Measurements from ENCODE around the gene BRF1.
"Not testable (repeated sequence)": the region's sequence is repeated elsewhere in the genome, so short reads cannot be mapped to it uniquely, and the experiment has no call there.

Gene BRF1

DNA sequence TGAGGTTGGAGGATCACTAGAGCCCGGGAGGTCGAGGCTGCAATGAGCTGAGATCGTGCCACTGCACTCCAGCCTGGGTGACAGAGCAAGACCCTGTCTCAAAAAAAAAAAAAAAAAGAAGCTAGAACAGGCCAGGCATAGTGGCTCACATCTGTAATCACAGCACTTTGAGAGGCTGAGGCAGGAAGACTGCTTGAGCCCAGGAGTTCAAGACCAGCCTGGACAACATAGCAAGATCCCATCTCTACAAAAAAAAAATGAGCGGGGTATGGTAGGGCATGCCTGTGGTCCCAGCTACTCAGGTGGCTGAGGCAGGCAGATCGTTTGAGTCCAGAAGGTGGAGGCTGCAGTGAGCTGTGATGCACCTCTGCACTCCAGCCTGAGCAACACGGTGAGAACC is 11.9 kb downstream of the BRF1 start:
- DNase-seq (ENCODE audit: low read depth) = not testable (repeated sequence)

DNA sequence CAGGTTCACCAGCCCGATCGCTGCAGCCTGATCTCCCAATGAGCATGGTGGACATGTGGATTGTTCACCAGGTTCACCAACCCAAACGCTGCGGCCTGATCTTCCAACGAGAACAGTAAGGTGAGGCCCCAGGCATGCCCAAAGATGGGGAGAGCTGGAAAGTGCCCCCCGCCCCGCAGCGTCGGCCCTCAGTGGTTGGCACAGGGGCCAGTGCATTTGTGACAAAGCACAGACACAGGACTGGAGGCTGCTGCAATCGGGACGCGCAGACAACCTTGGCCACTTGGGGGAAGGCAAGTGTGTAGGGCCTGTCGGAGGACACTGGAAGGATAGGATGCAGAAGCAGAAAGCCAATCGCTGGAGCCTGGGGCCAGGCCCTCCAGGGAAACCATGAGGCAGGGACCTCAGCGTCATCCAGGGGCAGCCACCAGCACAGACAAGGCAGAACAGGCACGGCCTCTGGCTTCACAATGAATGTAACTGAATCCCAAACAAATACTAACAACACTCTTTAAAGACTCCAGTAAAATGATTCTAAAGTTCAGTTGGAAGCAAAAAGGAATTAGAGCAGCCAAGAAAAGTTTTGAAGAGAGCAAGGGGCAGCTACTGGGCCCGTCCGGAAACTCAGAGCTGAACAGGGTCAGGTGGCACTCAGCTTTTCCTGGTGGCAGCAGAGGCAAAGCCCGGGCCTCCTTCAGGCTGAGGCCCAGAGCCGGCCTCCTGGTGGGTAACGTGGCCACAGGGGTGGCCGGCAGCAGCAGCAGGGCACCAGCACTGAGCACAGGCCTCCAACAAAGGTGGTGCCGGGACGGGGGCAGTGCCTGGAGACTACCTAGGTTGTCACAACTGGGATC is 13.3 kb downstream of the BRF1 start:
- DNase-seq (ENCODE audit: low read depth) = no peak

DNA sequence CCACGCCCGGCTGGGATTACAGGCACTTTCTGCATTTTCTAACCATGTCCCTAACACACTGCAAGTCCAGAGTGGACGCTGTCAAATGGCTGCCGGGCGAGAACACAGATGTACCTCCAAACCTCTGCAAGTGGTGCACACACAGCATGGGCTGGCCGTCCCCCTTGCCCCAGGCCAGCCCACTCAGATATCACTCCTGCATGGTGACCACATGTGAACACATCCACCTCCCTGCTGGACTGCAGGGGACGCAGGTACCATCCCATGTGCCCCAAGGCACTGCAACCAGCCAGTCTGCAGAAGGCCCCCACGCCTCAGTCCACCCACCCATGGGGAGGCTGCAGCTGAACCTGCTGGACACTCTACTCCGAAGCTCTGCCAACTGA is 14.0 kb downstream of the BRF1 start:
- no peak for DNase-seq (ENCODE audit: low read depth)

DNA sequence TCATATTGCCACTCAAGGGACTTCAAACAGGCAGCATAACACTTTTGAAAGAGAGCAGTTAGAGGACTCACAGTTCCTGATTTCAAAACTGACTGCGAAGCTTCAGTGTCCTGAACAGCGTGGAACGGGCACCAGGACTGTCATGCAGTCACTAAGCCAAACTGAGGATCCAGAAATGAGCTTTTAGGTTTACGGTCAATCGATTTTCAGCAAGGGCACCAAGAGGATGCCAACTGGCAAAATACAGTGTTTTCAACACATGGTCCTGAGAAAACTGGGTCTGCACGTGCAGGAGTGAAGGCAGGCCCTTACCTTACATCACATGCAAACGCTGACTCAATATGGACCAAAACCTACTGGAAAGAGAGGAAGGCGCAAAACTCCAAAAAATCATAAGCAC is 15.6 kb downstream of the BRF1 start:
- no peak for DNase-seq (ENCODE audit: low read depth)

DNA sequence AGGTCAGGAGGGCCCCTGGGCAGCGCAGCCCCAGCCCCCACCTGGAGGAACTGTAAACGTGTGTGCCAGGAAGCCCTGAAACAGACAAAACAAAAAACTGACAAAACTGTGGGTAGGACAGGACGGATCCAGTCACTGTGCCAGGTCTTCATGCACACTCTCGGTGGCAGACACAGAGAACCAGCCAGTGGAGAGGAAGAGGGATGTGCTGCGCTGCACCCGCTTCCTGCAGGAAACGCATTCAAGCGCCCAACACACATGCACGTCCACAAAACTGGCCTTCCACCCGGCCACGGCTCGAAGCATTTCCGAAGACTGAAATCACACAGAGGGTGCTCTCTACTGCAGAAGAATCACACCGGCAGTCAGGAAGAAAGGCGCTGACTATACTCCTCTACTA is 16.9 kb downstream of the BRF1 start:
- DNase-seq (ENCODE audit: low read depth) = no peak

DNA sequence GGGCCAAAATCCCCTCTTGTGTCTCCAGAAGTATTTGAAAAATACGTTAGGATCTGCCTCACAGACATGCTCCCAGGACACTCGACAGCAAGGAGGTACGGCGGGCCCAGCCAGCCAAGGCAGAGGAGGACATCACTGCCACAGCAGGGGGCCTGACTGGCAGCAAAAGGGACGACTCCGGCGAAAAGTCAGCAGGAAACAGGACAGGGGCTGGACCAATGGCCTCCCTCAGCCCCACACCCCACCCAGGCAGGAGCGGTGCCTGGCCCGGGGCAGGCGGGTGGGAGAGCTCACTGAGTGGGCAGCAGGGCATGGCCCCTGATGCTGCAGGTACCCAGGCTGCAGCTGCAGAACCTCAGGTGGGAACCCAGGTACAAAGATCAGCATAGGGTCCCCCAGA is 17.8 kb downstream of the BRF1 start:
- no peak for DNase-seq (ENCODE audit: low read depth)

DNA sequence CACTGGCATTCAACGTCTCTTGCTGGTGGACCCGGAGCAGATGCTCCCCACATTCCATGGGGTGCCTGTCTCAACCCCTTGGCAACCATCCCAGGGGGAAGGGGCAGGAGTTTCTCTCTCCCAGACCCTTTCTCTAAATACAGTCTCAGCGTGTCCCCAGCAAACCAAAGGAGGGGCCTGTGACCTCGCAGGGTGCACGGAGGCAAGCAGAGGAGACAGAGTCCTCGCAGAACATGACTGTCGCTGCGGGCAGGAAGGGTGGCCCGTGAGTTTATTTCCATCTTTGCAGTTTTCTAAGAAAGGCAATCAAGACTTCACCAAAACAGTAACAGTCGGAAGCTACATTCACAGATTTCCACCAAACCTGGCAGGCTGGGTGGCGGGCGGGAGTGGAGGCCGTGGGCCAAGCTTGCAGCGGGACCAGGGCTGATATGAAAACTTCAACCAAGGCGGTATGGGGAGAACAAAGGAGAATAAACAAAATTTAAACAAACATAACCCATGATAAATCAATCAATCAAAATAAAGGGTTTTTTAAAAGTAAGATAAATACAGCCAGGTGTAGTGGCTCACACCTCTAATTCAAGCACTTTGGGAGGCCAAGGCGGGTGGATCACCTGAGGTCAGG is 18.6 kb downstream of the BRF1 start:
- DNase-seq (ENCODE audit: low read depth) = no peak

DNA sequence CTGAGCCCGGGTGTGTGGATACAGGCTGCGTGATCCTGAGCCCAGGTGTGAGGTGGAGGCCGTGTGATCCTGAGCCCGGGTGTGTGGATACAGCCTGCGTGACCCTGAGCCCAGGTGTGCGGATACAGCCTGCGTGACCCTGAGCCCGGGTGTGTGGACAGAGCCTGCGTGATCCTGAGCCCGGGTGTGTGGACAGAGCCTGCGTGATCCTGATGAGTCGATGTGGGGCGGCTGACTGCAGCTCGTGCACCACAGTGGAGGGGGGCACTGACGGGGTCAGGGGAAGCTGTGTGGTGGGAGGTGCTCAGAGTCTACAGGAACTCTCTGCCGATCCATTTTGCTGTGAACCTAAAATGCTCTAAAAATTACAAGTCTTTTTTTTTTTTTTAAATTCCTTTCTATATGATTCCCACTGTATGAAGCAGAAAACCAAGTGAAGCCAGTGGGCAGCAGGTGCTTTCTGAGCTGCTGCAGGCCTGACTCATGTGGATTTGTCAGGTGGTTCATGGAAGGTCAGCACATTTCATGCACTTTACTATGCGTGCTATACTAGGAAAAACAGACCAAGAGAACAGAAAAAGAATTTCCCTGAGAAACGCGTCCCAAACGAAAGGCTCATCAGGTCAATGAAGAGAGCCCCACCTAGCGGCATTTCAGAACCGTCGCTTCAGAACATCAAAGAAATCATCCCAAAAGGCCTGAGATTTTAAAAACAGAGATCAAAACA is 19.3 kb downstream of the BRF1 start:
- peak; percentile 32 for DNase-seq (ENCODE audit: low read depth)

DNA sequence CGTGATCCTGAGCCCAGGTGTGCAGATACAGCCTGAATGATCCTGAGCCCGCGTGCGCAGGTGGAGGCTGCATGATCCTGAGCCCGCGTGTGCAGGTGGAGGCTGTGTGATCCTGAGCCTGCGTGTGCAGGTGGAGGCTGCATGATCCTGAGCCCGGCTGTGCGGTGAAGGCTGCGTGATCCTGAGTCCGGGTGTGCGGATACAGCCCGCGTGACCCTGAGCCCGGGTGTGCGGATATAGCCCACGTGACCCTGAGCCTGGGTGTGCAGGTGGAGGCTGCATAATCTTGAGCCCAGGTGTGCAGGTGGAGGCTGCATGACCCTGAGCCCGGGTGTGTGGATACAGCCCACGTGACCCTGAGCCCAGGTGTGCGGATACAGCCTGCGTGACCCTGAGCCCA is 20.3 kb downstream of the BRF1 start:
- no peak for DNase-seq (ENCODE audit: low read depth)

DNA sequence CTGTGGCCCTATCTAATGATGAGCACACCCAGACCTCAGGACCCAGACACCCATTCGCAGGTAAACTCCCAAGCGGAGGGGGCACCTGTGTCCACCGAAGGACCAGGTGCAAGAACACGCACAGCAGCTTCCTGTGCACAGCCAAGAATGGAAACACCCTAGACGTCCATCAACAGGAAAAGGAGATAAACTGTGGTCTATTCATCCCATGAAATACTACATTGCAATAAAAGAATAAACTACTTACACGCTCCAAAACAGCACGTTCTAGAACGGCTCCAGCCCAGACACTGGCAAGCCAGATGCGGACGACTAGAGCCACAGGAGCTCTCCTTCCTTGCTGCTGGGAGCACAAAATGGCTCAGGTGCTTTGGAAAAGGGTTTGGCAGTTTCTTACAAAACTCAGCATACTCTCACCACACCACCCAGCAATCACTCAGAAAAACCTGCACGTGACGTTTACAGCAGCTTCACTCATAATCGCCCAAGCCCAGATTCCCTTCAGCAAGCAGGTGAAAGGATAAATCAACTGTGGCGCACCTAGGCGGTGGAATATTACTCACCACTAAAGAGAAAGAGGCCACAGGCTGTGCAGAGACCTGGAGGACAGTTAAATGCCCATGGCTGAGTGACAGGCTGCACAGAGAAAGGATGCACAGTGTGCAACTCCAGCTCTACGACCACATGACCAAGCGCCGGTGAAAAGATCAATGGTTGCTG is 21.0 kb downstream of the BRF1 start:
- DNase-seq (ENCODE audit: low read depth) = no peak

DNA sequence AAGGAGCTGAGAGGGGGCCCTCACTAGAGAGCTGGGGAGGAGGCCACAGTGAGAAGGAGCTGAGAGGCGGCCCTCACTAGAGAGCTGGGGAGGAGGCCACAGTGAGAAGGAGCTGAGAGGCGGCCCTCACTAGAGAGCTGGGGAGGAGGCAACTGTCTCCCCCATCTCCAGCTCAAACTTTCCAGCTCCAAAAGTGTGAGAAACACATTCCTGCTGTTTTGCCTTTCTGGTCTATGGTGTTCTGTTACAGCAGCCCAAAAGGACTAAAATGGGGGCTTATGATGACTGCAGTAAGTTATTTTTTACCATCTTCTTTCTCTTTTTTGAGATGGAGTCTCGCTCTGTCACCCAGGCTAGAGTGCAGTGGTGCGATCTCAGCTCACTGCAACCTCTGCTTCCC is 23.4 kb downstream of the BRF1 start:
- DNase-seq (ENCODE audit: low read depth) = not testable (repeated sequence)

DNA sequence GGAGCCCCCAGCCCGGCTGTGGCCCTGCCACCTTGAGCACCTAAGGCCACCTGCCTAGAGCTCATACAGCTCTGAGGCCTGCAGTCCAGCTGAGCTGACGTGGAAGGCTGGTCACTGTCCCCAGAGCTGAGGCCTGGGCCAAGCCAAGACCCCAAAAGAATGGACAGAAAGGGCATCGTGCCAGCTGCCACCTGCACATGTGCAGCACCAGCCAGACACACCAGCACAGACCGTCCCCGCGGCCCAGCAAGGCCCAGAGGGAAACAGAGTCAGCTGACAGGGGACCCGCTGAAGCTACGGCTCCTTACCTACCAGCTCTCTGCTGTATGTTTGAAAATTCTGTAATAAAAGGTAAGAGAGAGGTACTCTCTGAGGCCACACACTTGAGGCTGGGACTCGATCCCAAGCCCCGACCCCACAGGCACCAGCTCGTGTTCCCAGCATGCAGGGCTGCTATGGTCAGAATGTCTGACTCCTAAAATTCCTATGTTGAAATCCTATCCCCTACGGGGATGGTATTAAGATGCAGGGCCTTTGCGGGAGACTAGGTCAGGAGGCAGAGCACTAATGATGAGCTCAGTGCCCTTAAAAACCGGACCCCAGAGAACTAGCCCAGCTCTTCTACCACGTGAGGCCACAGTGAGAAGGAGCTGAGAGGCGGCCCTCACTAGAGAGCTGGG is 25.4 kb downstream of the BRF1 start:
- DNase-seq (ENCODE audit: low read depth) = no peak

DNA sequence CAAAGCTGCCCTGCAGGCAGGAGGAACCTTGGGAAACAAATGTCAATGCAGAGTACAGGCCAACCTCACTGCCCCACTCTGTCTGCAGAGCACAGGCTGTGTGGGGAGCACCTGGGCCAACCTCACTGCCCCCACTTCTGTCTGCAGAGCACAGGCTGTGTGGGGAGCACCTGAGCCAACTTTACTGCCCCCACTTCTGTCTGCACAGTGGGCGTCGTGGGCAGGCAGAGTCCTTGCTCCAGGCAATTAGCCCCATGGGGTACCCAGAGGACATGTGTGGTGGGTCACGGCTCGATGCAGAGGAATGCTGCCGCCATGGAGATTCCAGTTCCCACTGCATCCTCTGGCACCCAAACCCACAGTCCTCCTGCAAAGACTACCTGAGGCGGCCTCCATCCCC is 26.2 kb downstream of the BRF1 start:
- no peak for DNase-seq (ENCODE audit: low read depth)

DNA sequence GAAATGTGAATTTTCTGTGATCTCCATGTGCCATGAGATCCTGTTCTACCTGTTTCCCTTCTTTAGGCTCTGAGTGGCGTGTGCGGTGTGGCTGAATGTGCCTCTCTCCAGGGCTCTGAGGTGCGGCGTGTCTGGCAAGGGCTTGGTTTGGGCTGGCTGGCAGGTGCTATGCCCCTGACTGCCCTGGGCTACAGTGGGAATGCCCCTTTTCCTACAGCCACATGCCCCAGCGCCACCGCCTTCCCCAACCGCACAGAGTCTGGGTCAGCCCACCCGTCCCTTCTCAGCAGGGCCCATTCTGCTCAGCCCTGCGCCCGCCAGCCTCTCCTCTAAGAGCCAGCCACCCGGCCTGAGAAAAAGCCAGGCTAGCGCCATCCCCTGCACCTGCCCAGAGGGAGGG is 27.7 kb downstream of the BRF1 start:
- DNase-seq (ENCODE audit: low read depth) = no peak

DNA sequence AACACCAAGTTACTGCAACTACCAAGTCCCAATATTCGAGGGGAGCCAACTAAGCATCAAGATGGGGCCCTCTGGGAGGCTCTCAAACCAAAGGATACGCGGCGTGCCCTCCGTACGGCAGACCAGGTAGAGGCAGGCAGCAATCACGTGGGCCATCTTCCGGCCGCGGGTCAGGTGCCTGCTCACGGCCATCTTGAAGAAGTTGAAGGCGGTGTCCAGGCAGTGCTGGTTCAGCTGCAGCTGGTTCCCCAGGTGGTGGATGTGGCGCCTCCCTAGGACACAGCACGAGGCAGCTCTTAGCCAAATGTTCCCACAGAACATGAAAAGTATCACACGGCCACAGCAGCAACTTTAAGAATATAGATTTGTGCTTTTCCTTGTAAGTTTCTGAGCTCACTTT is 28.2 kb downstream of the BRF1 start:
- no peak for DNase-seq (ENCODE audit: low read depth)

DNA sequence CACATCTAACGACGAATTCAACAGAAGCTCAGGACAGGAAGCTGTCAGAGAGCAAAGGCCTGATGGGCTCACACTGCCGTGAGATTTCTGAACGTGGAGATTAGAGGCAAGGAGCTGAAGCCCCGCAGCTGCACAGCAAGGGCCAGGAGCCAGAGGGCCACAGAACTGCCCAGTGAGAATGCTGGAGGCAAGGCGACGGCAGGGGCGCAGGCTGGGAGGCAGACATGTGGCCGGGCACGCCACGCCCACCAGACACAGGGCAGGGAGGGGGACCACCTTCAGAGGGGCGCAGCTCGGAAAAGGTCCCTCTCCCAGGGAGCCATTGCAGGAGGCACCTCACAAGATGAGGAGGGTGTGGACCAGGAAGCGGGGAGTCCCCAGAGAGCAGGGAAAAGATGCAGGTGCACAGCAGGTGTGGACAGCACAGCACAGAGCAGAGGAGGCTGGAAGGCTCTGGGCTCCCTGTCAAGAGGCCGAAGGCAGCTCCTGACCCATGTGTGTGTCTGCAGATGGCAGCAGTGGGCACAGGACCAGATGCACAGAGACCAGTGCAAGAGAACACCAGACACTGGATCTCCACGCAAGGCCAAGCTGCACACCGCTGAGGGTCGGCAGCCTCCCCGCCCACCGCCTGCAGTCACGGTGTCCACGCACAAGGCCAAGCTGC is 29.4 kb downstream of the BRF1 start:
- no peak for DNase-seq (ENCODE audit: low read depth)

DNA sequence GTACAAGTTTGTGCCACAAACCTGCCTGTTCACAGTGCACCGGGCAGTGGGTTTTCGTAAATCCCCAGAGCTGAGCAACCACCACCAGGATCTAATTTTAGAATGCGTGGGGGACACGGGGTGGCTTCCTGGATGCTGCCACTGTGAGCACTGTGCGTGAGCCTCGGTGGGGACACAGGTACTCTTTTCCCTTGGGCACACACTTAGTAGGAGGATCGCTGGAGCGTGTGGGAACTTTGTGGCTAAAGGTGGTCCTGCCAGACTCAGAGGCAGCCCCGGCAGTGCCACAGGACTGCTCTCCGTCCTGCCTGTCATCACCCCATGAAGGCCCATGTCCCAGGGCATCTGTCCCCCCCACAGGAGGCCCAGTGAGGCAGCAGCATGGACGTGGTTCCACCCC is 31.4 kb downstream of the BRF1 start:
- DNase-seq (ENCODE audit: low read depth) = no peak

DNA sequence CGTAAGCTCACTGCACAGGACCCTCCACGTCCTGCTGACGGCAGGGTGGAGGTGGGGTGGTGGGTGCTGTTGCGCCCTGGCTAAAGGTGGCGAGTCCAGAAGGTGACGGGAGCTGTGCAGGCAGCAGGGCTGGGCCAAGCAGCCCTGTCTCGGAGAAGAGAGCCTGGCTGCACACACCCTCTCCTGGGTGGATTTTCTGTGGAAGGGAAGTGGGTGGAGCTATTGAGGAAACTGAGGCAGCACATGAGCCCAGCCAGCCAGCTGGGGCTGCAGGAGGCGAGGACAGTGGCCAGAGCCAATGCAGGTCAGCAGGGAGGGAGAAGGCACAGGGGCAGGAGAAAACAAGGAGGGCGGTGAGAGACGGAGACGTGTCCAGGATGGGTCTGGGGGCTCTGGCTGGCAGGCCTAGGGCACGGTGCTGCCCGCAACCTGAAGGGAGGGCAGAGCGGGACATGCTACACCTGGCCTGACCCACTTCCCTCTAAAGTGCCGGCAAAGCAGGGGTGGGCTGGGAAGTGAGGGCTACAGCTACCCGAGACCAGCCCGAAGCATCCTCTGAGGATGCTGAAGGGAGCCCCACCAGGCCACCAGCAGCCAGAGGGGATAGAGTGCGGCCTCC is 32.0 kb downstream of the BRF1 start:
- DNase-seq (ENCODE audit: low read depth) = no peak

DNA sequence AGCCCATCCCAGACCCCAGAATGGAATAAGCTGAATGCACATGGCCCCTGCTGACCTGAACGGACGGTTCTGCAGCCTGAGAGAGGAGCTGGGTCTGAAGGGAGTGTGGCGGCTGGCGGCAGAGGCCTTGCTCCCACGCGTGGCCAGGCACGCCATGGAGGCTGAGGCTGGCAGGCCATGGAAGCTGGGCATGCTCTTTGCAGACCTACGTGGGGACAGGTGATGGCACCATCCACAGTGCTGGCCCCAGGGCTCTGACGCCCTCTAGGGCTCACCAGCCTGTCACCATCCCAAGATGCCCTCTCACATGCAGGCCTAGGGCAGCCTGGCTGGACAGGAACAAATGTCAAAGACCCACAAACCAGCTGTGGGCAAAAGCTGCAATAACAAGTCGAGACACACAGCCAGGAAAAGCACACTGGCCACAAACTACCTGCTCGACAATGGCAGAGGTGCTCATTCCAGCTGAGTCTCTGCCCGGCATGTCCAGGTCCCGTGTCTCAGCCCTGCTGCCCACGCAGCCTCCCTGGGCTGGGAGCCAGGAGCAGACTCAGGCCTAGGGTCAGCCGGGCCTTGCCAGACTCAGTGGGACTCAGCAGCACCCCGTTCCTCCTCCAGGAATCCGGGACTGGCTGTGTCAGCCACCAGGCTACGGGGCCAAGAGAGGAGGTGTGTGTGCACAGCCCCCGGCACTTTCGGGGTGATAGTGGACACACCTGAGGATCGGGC is 32.8 kb downstream of the BRF1 start:
- no peak for DNase-seq (ENCODE audit: low read depth)

DNA sequence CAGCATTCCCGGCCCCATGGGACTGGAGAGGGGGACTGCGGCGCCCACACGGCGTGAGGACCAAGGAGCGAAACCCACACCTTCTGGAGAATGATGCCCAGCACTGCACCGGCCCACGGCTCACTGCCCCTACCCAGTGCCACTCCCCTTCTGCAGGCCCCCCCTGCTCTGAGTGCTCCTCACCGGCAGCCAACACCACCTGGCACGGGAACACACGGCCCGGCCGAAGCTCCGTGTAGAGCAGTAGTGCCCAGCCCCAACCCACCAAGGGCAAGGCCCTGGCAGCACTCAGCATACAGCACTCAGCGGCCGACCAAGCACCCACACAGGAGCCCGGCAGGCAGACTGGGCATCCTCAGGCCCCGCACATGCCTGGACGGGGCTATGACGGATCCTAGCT is 39.0 kb downstream of the BRF1 start:
- no peak for DNase-seq (ENCODE audit: low read depth)

Measured in non-pigmented ciliary epithelial cell (primary cell).